ENCODE results near the gene ATXN7L1.
A peak's percentile ranks its signal among the peaks of the same experiment; 100 is the strongest.

The ATXN7L1 gene

DNA sequence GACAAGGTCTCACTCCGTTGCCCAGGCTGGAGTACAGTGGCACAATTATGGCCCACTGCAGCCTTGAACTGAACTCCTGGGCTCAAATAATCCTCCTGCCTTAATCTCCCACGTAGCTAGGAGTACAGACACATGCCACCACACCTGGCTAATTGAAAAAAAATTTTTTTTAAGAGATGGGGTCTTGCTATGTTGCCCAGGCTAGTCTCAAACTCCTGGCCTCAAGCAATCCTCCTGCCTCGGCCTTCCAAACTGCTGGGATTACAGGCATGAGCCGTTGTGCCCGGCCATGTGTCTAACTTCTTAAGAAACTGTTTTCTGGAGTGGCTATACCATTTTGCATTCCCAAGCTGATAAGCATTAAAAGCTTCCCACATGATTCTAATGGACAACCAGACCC is 285.6 kb downstream of the ATXN7L1 start:
- no peak for DNase-seq (ENCODE audit: low spot score)
- Histone ChIP-seq H3K27ac (no peak overlapping the region), H3K4me3 (no peak overlapping the region)
- TF ChIP-seq, protein P1, sequence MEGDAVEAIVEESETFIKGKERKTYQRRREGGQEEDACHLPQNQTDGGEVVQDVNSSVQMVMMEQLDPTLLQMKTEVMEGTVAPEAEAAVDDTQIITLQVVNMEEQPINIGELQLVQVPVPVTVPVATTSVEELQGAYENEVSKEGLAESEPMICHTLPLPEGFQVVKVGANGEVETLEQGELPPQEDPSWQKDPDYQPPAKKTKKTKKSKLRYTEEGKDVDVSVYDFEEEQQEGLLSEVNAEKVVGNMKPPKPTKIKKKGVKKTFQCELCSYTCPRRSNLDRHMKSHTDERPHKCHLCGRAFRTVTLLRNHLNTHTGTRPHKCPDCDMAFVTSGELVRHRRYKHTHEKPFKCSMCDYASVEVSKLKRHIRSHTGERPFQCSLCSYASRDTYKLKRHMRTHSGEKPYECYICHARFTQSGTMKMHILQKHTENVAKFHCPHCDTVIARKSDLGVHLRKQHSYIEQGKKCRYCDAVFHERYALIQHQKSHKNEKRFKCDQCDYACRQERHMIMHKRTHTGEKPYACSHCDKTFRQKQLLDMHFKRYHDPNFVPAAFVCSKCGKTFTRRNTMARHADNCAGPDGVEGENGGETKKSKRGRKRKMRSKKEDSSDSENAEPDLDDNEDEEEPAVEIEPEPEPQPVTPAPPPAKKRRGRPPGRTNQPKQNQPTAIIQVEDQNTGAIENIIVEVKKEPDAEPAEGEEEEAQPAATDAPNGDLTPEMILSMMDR (IDR thresholded peaks at IDR 0.05) = no peak

- TF ChIP-seq, protein P1 (IDR thresholded peaks at IDR 0.05) = no peak
- no peak overlapping the region for H3K27ac ChIP-seq
- peak; percentile 31 for DNase-seq (ENCODE audit: low spot score)
- H3K4me3 ChIP-seq = no peak overlapping the region
Observed at GRCh38 chr7:105589356-105590077, 286.9 kb downstream of the ATXN7L1 start.

GRCh38 chr7:105587909-105588635 is 288.3 kb downstream of the ATXN7L1 start:
- DNase-seq (ENCODE audit: low spot score) = peak; percentile 35
- TF ChIP-seq, protein P1 (IDR thresholded peaks at IDR 0.05) = no peak
- no peak overlapping the region for H3K4me3 ChIP-seq
- H3K27ac ChIP-seq = no peak overlapping the region

GRCh38 chr7:105585850-105586500 is 290.4 kb downstream of the ATXN7L1 start:
- Histone ChIP-seq H3K4me3 (no peak overlapping the region), H3K27ac (no peak overlapping the region)
- TF ChIP-seq, protein P1 (IDR thresholded peaks at IDR 0.05) = no peak
- no peak for DNase-seq (ENCODE audit: low spot score)

DNA sequence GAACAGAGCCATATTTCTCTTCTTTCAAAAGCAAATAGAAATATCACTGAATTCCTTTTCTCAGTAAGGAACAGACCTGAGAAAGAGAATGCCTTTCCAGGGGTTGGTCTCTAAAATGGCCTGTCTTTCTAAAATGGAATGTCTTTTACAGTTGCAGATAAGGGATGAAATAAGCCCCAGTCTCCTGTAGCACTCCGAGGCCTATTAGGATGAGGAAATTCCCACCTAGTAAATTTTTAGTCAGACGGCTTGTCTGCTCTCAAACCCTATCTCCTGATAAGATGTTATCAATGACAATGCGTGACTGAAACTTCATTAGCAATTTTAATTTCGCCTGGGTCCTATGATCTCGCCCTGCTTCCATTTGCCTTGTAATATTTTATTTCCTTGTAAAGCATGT is 292.2 kb downstream of the ATXN7L1 start:
- DNase-seq (ENCODE audit: low spot score) = no peak
- H3K27ac ChIP-seq = no peak overlapping the region
- H3K4me3 ChIP-seq = no peak overlapping the region
- TF ChIP-seq, protein P1 (IDR thresholded peaks at IDR 0.05) = no peak

- H3K27ac ChIP-seq = no peak overlapping the region
- no peak overlapping the region for H3K4me3 ChIP-seq
- TF ChIP-seq, protein P1 (IDR thresholded peaks at IDR 0.05) = no peak
- DNase-seq (ENCODE audit: low spot score) = no peak
Observed at GRCh38 chr7:105583061-105583460, 293.3 kb downstream of the ATXN7L1 start.

Data from coronary artery (tissue), 2 donors.